LNCAP (cell line): ENCODE data around the gene RELL1.

Source experiments
- CTCF ChIP-seq: fragments of 450-650 bp; IDR thresholded peaks from 2 replicates; pipeline ENCODE4 v1.5.1; 2017; ENCODE audit warnings: mild to moderate bottlenecking

Gene RELL1

DNA sequence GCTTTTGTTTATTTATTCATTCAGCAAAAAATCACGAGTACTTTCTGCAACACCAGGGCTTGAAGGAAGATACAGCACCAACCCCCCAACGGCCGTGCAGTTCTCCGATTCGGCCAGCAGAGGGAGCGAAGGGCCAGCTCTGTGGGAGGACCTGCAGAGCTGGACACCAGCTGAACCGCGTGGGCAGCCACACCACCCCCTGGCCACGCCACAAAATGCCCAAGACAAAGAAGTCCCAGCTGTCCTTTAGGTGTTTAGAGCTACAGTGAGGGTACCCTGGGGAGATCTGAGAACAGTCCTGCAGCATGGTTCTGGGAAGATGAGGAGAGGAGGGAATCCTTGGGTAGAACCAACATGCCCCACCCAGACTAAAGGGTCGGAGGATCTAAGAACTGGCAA lies 83.1 kb downstream of the RELL1 start:
- peak; percentile 98 for TF ChIP-seq CTCF

DNA sequence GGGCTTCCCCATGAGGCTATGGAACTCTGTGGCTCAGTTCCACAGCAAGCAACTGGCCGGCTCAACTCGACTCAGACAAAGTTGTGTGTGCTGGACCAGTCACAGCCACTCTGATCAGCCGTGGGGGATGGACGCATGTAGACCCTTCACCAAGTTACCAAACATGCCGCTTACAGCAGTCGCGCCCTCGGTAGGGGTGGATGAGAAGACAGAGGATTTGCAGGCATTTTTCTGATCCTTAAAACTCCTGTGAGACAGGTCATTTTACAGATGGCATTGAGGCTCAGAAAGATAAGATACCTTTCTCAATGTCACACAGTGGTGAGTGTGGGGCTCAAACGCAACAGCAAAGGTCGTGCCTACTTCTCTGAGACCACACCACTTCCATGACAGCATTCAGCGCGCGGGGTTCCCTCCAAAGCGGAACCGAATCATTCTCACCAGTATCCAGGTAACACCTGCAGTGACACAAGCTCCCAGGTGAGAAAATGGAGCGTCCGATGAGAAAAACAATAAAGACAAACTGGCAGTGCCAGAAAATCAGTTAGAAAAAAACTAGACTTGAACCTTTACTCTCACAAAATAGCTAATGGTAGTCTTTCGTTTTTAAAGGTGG lies 83.6 kb downstream of the RELL1 start:
- TF ChIP-seq CTCF: no peak

GRCh38 chr4:37601531-37601930 lies 84.6 kb downstream of the RELL1 start:
- TF ChIP-seq CTCF: no peak

DNA sequence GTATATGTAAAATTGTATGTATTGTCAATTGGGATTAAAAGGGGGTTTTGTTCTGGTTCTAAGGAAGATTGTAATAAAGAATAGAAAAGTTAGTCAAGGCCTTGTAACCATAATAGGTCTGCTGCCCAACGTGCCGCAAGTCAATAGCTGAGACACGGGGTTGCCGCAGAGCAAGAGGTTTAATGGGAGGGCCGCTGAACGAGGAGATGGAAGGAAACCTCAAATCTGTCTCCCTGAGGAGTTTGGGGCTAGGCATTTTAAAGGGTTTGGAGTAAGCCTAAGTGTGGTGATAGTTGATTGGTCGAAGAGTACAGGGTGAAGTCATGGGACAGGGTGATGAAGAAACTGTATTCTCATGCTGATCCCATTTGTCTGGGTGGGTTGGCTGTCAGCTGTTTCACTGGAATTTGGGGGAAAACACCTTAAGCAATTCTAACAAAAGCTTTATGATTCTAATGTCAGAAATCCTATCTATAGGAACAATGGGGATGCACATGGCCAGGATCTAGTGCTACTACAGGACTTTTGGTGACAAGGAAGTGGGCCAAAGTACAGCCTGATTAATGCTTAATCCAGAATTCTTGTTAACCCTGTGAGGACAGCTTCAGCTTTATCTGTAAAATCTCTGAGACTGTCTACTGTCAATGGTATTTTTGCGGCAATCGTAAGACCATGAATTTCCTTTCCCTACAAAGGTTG lies 86.9 kb downstream of the RELL1 start:
- TF ChIP-seq CTCF: no peak

DNA sequence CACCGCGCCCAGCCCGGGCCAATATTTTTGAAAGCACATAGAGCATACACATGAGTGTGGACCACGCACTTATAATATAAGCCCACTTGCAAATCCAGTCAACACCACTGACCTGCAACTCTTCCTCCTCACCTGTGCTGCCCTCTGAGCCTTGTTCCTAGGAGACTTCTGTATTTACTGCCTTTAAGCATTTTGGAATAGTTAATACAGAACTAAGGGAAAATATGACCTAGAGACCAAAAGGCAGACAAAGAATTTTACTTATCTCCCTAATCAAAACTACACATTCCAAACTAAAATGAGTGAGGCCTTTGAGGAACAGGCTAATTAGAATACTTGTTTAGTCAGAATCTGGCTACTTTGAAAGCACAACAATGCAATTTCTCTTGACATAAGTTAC lies 89.1 kb downstream of the RELL1 start:
- no peak for TF ChIP-seq CTCF

- TF ChIP-seq CTCF: no peak
Measured at GRCh38 chr4:37595875-37596680, 90.1 kb downstream of the RELL1 start.

DNA sequence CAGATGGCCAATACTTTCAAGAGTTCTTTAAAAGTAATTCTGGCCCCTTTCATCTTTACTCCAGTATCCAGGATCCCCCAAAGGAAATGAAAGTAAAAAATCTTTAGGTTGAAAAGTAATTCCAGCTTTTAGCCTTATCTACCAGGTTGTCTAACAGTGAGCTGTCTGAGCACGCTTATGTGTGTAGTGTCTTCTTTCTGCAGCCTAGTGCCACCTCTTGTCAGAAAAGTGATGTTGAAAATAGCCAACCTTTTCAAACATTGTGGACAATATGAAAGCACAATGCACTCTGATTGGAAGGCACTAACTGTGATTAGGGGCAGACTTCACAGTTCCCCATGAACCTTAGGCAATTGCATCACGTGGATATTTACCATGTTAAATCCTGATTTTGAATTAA lies 92.1 kb downstream of the RELL1 start:
- TF ChIP-seq CTCF: no peak
